DOHH2 (cell line): Measurements from ENCODE around the gene ERAP2.

Experiments used
- H3F3A ChIP-seq: fragments of 200-600 bp; sonication (generic), shearing (Covaris generic); 2 replicates; pipeline ENCODE4 v1.6.0; 2016; ENCODE audit warnings: antibody characterized with exemption, mild to moderate bottlenecking; ENCODE audit not compliant: control insufficient read depth, insufficient read depth
- H3K27ac ChIP-seq: fragments of 200-600 bp; sonication (generic); 2 replicates; pipeline ENCODE4 v1.5.1; 2014; ENCODE audit warnings: low read depth, mild to moderate bottlenecking, low read length, moderate library complexity
- H3K27me3 ChIP-seq: fragments of 200-600 bp; sonication (generic); 2 replicates; pipeline ENCODE4 v1.6.1; 2014; ENCODE audit warnings: mild to moderate bottlenecking, low read length, mixed read lengths; ENCODE audit not compliant: control insufficient read depth
- H3K36me3 ChIP-seq: fragments of 200-600 bp; sonication (generic); 2 replicates; pipeline ENCODE4 v1.6.1; 2014; ENCODE audit warnings: mild to moderate bottlenecking, low read length, moderate library complexity, mixed read lengths; ENCODE audit not compliant: control insufficient read depth
- H3K4me1 ChIP-seq: fragments of 200-600 bp; sonication (generic); 2 replicates; pipeline ENCODE4 v1.6.1; 2014; ENCODE audit warnings: mild to moderate bottlenecking, low read length, mixed read lengths; ENCODE audit not compliant: control insufficient read depth
- H3K4me2 ChIP-seq: fragments of 200-600 bp; sonication (generic); 2 replicates; pipeline ENCODE4 v1.6.0; 2014; ENCODE audit warnings: mild to moderate bottlenecking, low read length, moderate library complexity
- H3K4me3 ChIP-seq: fragments of 200-600 bp; sonication (generic); 2 replicates; pipeline ENCODE4 v1.5.1; 2014; ENCODE audit warnings: mild to moderate bottlenecking, low read length, mixed read lengths
- H3K79me2 ChIP-seq: fragments of 200-600 bp; sonication (generic); 2 replicates; pipeline ENCODE4 v1.6.1; 2014; ENCODE audit warnings: mild to moderate bottlenecking, low read length, mixed read lengths; ENCODE audit not compliant: control insufficient read depth
- H3K9me2 ChIP-seq: fragments of 200-600 bp; sonication (generic); replicated peaks from 2 replicates; pipeline ENCODE4 v1.6.1; 2014; ENCODE audit warnings: mild to moderate bottlenecking, low read length, mixed read lengths; ENCODE audit not compliant: control insufficient read depth
- H3K9me3 ChIP-seq: fragments of 200-600 bp; sonication (generic); 2 replicates; pipeline ENCODE4 v1.6.1; 2014; ENCODE audit warnings: antibody characterized with exemption, low read length, mixed read lengths; ENCODE audit not compliant: control insufficient read depth, insufficient read depth
- H4K20me1 ChIP-seq: fragments of 200-600 bp; sonication (generic); 2 replicates; pipeline ENCODE4 v1.6.0; 2014; ENCODE audit warnings: low read depth, mild to moderate bottlenecking, antibody characterized with exemption, low read length, moderate library complexity; ENCODE audit not compliant: control insufficient read depth, insufficient read depth
- EZH2phosphoT487 ChIP-seq: fragments of 200-600 bp; sonication (generic); IDR thresholded peaks from 2 replicates; pipeline ENCODE4 v1.6.1; 2017; ENCODE audit warnings: borderline replicate concordance, mild to moderate bottlenecking, antibody characterized with exemption, low read length, moderate library complexity, mixed read lengths
- TF ChIP-seq, protein P1 (sequence below): fragments of 200-600 bp; sonication (generic); IDR thresholded peaks from one replicate; pipeline ENCODE4 v1.5.1; 2014; ENCODE audit warnings: antibody characterized with exemption, mild to moderate bottlenecking, low read depth, low read length; ENCODE audit not compliant: poor library complexity, severe bottlenecking

ERAP2 gene

DNA sequence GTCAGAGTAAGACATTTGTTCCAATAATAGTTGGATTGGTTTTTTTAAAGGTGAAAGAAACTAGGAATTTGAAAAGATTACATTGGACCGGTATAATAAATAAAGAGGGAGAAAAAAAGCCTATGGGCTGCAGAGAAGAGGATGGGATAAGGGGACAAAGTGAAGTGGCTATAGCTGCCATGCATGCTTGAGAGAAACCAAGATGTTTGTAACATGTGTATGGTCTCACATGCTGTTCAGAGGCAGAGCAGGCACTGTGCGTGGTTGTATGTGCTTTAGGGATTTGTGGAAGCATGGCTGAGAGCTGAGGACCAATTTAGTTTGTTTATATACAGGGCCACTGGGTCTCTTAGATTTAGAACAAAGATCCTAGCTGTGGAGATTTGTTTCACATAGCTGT, 92.3 kb downstream of the ERAP2 start:
- Histone ChIP-seq H3K4me3 (no peak overlapping the region), H3K4me2 (peak overlapping the region; percentile 7; the same call in 1 of the 2 replicates), H4K20me1 (0 out of 2 replicates have a peak, but pooled peaks cover 9% of the 10 kb centered on the region), H3K4me1 (peaks cover 54% of the 10 kb centered on the region), H3K79me2 (peaks cover 98% of the 10 kb centered on the region), H3K9me3 (no peaks in the 10 kb centered on the region), H3K36me3 (peaks cover 21% of the 10 kb centered on the region), H3K27me3 (no peaks in the 10 kb centered on the region), H3K9me2 (no peaks in the 10 kb centered on the region), H3K27ac (no peak overlapping the region), H3F3A (no peaks in the 10 kb centered on the region)
- TF ChIP-seq EZH2phosphoT487, result no peak
- TF ChIP-seq, protein P1, sequence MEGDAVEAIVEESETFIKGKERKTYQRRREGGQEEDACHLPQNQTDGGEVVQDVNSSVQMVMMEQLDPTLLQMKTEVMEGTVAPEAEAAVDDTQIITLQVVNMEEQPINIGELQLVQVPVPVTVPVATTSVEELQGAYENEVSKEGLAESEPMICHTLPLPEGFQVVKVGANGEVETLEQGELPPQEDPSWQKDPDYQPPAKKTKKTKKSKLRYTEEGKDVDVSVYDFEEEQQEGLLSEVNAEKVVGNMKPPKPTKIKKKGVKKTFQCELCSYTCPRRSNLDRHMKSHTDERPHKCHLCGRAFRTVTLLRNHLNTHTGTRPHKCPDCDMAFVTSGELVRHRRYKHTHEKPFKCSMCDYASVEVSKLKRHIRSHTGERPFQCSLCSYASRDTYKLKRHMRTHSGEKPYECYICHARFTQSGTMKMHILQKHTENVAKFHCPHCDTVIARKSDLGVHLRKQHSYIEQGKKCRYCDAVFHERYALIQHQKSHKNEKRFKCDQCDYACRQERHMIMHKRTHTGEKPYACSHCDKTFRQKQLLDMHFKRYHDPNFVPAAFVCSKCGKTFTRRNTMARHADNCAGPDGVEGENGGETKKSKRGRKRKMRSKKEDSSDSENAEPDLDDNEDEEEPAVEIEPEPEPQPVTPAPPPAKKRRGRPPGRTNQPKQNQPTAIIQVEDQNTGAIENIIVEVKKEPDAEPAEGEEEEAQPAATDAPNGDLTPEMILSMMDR, result no peak
